Body of pancreas (tissue), 4 donors: ENCODE measurements around the gene CAMTA1. TPM values are rescaled to one million over a fixed set of nuclear protein-coding genes. Genes with fewer than 3 reads are reported as not detected.

Source experiments
- ATAC-seq: fragments of 150-250 bp; one replicate; pipeline ENCODE4 v1.9.1; 2016
- DNase-seq, 4 donors: peaks; one replicate each; pipeline ENCODE4 v3.0.0-alpha.2; 2019
- H3K27ac ChIP-seq, 4 donors: fragments of 200-600 bp; sonication (generic); 1 replicate in 3 of 4; 2 replicates in 1 of 4; pipeline versions ENCODE4 v1.5.1 to v1.6.1; 2016 to 2019; ENCODE audit warnings: mild to moderate bottlenecking in 1 of 4, mixed read lengths in 1 of 4, moderate library complexity in 1 of 4
- H3K27me3 ChIP-seq, 2 donors: fragments of 200-600 bp; sonication (generic); one replicate each; pipeline ENCODE4 v1.6.0; 2016; ENCODE audit warnings: mild to moderate bottlenecking in 1 of 2
- H3K36me3 ChIP-seq, 2 donors: fragments of 200-600 bp; sonication (generic); replicated peaks in 1 of 2; 2 replicates each; pipeline ENCODE4 v1.5.1; 2016; ENCODE audit warnings: low read depth in 2 of 2; ENCODE audit not compliant: insufficient read depth in 1 of 2
- H3K4me1 ChIP-seq: fragments of 200-600 bp; sonication (generic); one replicate; pipeline ENCODE4 v1.6.0; 2016
- H3K4me3 ChIP-seq, 2 donors: fragments of 200-600 bp; sonication (generic); 1 replicate in 1 of 2; 2 replicates in 1 of 2; pipeline ENCODE4 v1.5.1; 2016 to 2019
- H3K9me3 ChIP-seq, 3 donors: fragments of 200-600 bp; sonication (generic); 1 replicate in 2 of 3; 2 replicates in 1 of 3; pipeline ENCODE4 v1.5.1; 2016
- CTCF ChIP-seq, 7 experiments: fragments of 450-650 bp in 4 of 7; fragments of 200-600 bp in 3 of 7; sonication (generic) in 3 of 7; IDR thresholded peaks; one replicate each; pipeline ENCODE4 v1.5.1; 2016 to 2019; ENCODE audit warnings: antibody characterized with exemption in 7 of 7
- POLR2A ChIP-seq, 3 donors: fragments of 450-650 bp; IDR thresholded peaks; one replicate each; pipeline ENCODE4 v1.6.1; 2016; ENCODE audit warnings: antibody characterized with exemption in 3 of 3, mild to moderate bottlenecking in 2 of 3
- WGBS, 2 donors: methylation state at CpG; one replicate each; pipeline ENCODE4 v1.1.5; 2017; 5-methylcytosine and 5-hydroxymethylcytosine counted together
- intact Hi-C: fragments of 100-400 bp; cut with DNase I; formaldehyde crosslinking; loops from one replicate; pipeline ENCODE4 v1.15.1; 2023
- total RNA-seq, 2 donors: library from RNA; depleted of rRNA; stranded (reverse); fragments of >200 nt; gene quantifications; one replicate each; pipeline ENCODE4 v1.1.0, GENCODE V29; 2016

CAMTA1 gene
- total RNA-seq, 2 donors from 2014 or later, result 36.3 to 59.7 TPM

DNA sequence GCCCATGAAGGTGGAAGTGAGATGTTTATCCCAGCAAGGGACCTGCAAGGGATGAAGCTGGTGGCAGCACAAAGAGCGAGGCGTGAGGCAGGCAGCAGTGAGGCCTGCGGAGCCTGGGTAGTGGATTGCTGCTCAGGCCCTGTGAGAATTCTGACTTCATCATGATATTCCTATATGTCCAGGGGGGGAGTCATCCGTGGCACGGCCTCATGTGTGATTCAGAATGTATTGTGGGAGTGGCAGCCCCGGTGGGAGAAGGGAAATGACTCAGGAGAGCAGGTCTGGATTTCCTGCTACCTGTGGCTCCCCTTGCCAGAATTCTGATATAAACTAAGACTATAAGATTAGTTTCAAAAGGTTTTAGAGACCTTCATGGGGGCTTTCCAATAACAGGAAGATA is 240.9 kb downstream of the CAMTA1 start:
- Histone ChIP-seq H3K27ac (no peak overlapping the region), H3K4me1 (no peaks in the 10 kb centered on the region), H3K4me3 (no peak overlapping the region), H3K27me3 (no peaks in the 10 kb centered on the region), H3K9me3 (no peaks in the 10 kb centered on the region), H3K36me3 (no peaks in the 10 kb centered on the region)
- WGBS, 2 donors, result 81 to 94% methylated on average over 6 of the region's 6 CpGs
- no peak for DNase-seq
- no peak for ATAC-seq
- intact Hi-C loops, result no loop called here
- TF ChIP-seq POLR2A (IDR thresholded peaks at IDR 0.05), result no peak
- TF ChIP-seq CTCF (IDR thresholded peaks at IDR 0.05), result no peak

- no peaks in the 10 kb centered on the region for H3K27me3 ChIP-seq
- H3K4me3 ChIP-seq, result no peak overlapping the region
- DNase-seq (no peak), ATAC-seq (no peak)
- 86% methylated on average over 2 of the region's 2 CpGs for WGBS, 2 donors
- TF ChIP-seq POLR2A (IDR thresholded peaks at IDR 0.05) (no peak), CTCF (IDR thresholded peaks at IDR 0.05) (no peak)
- H3K36me3 ChIP-seq, result no peaks in the 10 kb centered on the region
- H3K9me3 ChIP-seq, result no peaks in the 10 kb centered on the region
- H3K4me1 ChIP-seq, result no peaks in the 10 kb centered on the region
- intact Hi-C loops, result no loop called here
- H3K27ac ChIP-seq, result no peak overlapping the region
Observed at GRCh38 chr1:7032992-7033391, 247.7 kb downstream of the CAMTA1 start.

- H3K4me3 ChIP-seq, result no peak overlapping the region
- H3K27ac ChIP-seq, result no peak overlapping the region
- DNase-seq, result no peak
- no peaks in the 10 kb centered on the region for H3K27me3 ChIP-seq
- no peaks in the 10 kb centered on the region for H3K9me3 ChIP-seq
- no peaks in the 10 kb centered on the region for H3K36me3 ChIP-seq
- no peaks in the 10 kb centered on the region for H3K4me1 ChIP-seq
- WGBS, 2 donors, result 85 to 86% methylated on average over 8 of the region's 8 CpGs
- intact Hi-C loops, result no loop called here
- ATAC-seq, result no peak
- no peak for TF ChIP-seq POLR2A (IDR thresholded peaks at IDR 0.05)
- TF ChIP-seq CTCF (IDR thresholded peaks at IDR 0.05), result no peak
Observed at GRCh38 chr1:7036386-7036785, 251.1 kb downstream of the CAMTA1 start.

GRCh38 chr1:7039590-7040220 is 254.5 kb downstream of the CAMTA1 start:
- H3K36me3 ChIP-seq, result no peaks in the 10 kb centered on the region
- DNase-seq (no peak), ATAC-seq (no peak)
- no peak overlapping the region for H3K27ac ChIP-seq
- no peaks in the 10 kb centered on the region for H3K4me1 ChIP-seq
- no peak overlapping the region for H3K4me3 ChIP-seq
- no peaks in the 10 kb centered on the region for H3K27me3 ChIP-seq
- 71 to 75% methylated on average over 8 of the region's 8 CpGs for WGBS, 2 donors
- intact Hi-C loops, result loop anchor here (5.0 to 10.0 kb wide), 2 partner anchors 185 to 608 kb away; no protein-coding TSS in a partner anchor
- TF ChIP-seq POLR2A (IDR thresholded peaks at IDR 0.05) (no peak), CTCF (IDR thresholded peaks at IDR 0.05) (no peak)
- H3K9me3 ChIP-seq, result no peaks in the 10 kb centered on the region
